ENCODE results near the gene MTAP.

DNA sequence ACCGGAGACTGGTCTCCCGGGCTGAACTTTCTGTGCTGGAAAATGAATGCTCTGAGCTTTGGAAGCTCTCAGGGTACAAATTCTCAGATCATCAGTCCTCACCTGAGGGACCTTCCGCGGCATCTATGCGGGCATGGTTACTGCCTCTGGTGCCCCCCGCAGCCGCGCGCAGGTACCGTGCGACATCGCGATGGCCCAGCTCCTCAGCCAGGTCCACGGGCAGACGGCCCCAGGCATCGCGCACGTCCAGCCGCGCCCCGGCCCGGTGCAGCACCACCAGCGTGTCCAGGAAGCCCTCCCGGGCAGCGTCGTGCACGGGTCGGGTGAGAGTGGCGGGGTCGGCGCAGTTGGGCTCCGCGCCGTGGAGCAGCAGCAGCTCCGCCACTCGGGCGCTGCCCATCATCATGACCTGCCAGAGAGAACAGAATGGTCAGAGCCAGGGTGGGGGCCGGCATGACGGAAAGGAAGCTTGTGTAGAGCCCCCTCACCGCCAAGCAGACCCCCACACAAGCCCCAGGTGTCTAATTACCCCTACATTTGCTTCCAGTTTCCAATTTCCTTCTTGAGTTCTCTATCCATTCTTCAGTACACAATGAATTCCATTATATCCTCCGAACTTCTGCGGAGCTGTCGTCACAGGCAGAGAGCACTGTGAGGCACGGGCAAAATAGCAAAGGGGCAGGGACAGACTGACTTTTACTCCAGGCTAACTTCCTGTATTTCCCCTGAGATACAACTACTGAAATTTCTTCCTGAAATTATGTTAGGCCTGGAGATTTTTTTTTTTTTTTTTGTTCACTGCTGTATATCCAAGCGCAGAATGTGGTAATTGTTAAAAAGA is 168.6 kb downstream of the MTAP start:
- TF ChIP-seq CTCF (IDR thresholded peaks at IDR 0.05; ENCODE audit: low read length) (no peak), EZH2phosphoT487 (IDR thresholded peaks at IDR 0.05; ENCODE audit: low read length) (no peak), EZH2 (optimal IDR thresholded peaks at IDR 0.05; ENCODE audit: low read depth, low read length) (no peak)

All from MM.1S (cell line).